ENCODE data around the gene GMPPB. TPM values are rescaled to one million over a fixed set of nuclear protein-coding genes. Genes with fewer than 3 reads are reported as not detected.
A peak's percentile ranks its signal among the peaks of the same experiment; 100 is the strongest.

The GMPPB gene
- total and polyA plus RNA-seq, 2 of the 8 experiments (the other 6 are each of a cell fraction or from before 2014, with no cell fraction given): 20.9 to 23.9 TPM

DNA sequence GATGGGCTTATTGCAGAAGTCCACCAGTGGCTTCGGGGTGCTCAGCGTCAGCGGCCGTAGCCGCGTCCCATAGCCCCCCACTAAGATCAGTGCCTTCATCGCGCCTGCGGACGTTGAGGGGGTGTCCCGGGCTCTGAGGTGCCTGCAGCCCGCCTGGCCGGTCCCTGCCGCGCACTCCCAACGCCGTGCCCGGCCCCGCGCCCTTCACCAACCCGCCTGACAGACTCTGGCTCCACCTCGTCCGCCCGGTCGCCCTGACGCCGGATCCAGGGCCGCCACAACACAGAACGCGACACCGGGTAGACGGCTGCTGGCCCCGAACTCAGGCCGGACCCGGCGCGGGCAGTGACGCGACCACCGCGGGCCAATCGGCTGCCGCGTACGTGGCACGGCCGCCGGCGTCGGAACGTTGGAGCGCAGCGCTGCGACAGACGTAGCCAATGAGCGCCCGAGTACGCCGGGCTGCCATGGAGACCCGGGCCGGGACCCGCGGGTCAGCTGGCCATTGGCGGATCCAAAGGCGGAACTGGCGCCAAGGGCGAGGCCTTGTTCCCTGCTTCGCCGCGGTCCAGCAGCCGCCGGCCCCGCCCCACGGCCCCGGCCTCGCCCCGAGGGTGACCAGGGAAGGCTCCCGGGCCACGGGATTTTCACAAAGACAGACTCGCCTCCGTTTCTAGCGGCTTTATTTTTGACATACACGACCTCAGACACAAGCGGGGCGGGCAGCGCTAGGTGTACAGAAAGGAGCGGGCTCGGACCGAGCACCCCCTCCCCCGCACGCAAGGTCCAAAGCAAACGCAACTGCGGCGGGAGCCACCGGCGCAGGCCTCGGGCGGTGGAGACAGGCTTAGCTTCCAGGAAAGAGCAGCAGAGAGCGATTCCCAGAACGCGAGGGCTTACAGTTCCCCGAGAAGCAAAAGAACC is at the start of gene GMPPB (continued):
- TF ChIP-seq NANOG (IDR thresholded peaks at IDR 0.05; ENCODE audit: insufficient read depth, low read depth, low read length, poor library complexity, severe bottlenecking) (no peak), CBX5 (IDR thresholded peaks at IDR 0.05; ENCODE audit: low read depth, low read length) (no peak), CHD2 (IDR thresholded peaks at IDR 0.05; ENCODE audit: low read length) (no peak), TAF1 (IDR thresholded peaks at IDR 0.05; ENCODE audit: low read depth, low read length) (peak; percentile 72), POLR2AphosphoS5 (IDR thresholded peaks at IDR 0.05; ENCODE audit: low read depth, low read length) (peak; percentile 52), POU5F1 (IDR thresholded peaks at IDR 0.05; ENCODE audit: low read depth, low read length) (no peak), TBP (IDR thresholded peaks at IDR 0.05; ENCODE audit: low read depth, low read length) (peak; percentile 31; the same call in 1 of the 2 replicates)
- TF ChIP-seq, protein P1, sequence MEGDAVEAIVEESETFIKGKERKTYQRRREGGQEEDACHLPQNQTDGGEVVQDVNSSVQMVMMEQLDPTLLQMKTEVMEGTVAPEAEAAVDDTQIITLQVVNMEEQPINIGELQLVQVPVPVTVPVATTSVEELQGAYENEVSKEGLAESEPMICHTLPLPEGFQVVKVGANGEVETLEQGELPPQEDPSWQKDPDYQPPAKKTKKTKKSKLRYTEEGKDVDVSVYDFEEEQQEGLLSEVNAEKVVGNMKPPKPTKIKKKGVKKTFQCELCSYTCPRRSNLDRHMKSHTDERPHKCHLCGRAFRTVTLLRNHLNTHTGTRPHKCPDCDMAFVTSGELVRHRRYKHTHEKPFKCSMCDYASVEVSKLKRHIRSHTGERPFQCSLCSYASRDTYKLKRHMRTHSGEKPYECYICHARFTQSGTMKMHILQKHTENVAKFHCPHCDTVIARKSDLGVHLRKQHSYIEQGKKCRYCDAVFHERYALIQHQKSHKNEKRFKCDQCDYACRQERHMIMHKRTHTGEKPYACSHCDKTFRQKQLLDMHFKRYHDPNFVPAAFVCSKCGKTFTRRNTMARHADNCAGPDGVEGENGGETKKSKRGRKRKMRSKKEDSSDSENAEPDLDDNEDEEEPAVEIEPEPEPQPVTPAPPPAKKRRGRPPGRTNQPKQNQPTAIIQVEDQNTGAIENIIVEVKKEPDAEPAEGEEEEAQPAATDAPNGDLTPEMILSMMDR (IDR thresholded peaks at IDR 0.05; ENCODE audit: control extremely low read depth in 1 of 3, insufficient read depth in 1 of 3, low read depth in 1 of 3, low read length in 3 of 3): no peak

All from H1 (cell line).